IPS-18c (cell line): Measurements from ENCODE around the gene LDLRAD3.
A peak's percentile ranks its signal among the peaks of the same experiment; 100 is the strongest.

Experiments used
- H3K4me3 ChIP-seq: 2 replicates; pipeline ENCODE4 v1.7.0; 2013; ENCODE audit warnings: low read depth, mild to moderate bottlenecking, low read length, moderate library complexity; ENCODE audit not compliant: insufficient read depth
- H3K9me3 ChIP-seq: one replicate; pipeline ENCODE4 v1.6.1; 2013; ENCODE audit warnings: mild to moderate bottlenecking, low read length, moderate library complexity; ENCODE audit not compliant: control insufficient read depth, insufficient read depth

LDLRAD3 gene

DNA sequence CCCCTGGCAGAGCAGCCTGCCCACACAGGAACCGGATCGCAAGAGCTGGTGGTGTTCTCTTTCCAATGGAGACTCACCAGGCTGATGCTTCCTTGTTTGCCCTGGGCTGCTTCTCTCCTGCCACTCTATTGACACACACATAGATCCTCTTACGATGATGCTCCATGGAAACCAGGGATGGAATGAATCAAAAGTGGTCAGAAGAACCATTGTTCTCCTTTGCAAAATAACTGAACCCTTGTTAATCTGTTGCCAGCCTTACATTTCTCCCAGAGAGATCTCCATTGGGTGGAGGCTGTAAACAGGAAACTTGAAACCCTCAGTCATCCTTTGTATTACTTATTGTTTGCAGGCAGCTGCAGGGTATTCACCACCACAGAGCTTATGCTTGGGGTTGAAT lies 24.6 kb upstream of the LDLRAD3 start:
- H3K9me3 ChIP-seq: no peaks in the 10 kb centered on the region

DNA sequence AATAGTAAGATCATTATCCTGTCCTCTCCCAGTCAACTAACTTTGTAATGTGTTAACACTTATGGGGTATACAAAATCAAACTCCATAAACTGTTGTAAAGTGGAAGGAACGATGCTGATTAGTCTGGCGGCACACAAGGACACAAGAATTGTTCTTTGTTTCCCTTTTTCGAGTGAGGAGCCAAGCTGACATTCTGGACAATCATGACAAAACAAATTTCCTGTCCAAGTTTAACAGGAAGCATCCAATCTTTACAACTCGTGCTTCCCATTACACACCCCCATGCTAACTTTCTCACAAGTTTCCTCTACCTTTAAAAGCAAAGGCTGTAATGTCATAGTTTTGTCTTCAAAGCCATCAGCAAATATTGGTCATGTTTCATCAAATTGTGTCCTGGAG lies 20.4 kb upstream of the LDLRAD3 start:
- H3K4me3 ChIP-seq: no peak overlapping the region
- H3K9me3 ChIP-seq: no peaks in the 10 kb centered on the region

More for the DNA sequence above, 24.6 kb upstream of the LDLRAD3 start:
- H3K4me3 ChIP-seq: no peak overlapping the region

DNA sequence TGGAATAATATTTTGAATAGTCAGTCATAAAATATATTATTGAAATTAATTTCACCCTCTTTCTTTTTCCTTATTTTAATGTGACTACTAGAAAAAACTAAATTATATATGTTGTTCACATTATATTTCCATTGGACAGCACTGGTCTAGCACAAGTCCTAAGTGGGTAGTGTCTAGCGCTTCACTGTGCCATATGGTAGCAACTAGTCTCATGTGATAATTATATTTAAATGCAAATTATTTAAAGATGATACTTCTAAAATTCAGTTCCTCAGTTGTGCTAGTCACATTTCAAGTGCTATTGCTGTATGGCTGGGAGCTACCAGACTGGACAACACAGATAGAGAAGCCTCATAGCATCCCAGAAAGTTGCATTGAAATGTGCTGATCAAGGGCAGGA lies 19.1 kb upstream of the LDLRAD3 start:
- no peaks in the 10 kb centered on the region for H3K9me3 ChIP-seq
- H3K4me3 ChIP-seq: no peak overlapping the region

DNA sequence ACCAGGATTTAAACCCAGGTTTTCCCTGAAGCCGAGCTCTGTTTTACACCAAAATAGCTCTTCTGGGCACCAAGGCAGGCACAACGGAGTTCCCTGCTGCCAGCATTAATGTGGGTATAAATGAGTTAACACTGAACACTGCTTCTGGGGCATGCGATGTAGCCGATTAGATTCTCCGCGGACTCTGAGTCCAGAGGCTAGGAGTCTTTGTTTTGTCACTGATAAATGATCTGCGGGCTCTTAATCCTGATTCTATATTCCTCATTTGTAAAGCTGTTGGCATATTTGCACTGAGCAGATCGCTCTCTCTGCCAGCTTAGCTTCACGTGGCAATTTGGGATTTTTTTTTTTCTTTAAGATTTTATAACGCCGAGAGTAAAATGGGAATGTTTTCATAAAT lies 16.8 kb upstream of the LDLRAD3 start:
- Histone ChIP-seq H3K4me3 (no peak overlapping the region), H3K9me3 (no peaks in the 10 kb centered on the region)

DNA sequence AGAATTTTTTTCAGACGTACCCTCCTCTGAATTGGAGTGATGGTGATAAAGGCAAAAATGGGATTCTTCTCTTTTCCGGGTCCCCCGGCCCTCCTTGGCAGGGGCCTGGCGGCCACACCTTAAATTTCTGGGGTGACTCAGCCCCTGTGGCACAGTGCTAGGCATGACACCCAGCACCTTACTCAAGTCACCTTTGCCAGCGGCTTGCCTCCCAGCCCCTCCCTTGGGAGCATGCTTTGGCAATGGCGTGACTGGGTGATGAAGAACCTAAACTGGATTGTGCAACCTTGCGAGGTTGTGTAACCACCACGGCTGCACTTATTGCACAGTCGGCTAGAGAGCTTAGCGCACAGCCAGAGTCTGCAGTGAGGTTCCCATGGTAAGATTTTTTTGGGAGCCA lies 16.2 kb upstream of the LDLRAD3 start:
- H3K4me3 ChIP-seq: no peak overlapping the region
- no peaks in the 10 kb centered on the region for H3K9me3 ChIP-seq

DNA sequence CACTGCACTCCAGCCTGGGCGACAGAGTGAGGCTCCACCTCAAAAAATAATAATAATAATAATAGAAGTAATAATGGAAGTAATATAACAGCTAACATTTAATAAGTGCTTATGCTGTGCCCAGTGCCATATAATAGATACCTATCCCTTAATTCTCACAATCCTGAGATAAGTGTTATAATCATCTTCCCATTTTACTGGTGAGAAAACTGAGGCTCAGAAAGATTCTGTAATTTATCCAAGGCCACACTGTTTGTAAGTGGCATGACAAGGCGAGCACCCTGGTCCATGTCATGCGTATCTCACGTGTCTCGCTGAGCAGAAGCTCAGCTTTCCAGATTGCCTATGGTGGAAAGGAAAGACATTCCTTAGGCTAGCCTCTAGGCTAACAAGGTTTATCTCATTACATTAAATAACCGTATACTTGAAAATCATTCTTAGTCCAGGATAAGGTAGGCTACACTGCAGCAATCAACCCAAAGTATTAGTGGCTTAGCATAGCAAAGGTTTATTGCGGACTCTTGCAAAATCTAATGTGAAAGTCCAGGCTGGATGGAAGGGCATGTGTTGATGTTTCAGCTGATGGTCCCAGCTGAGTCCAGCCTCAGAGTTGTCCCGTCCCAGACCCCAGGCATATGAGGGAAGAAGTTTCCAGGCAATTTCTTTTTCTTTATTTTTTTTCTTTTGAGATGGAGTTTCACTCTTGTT lies 15.0 kb upstream of the LDLRAD3 start:
- no peak overlapping the region for H3K4me3 ChIP-seq
- H3K9me3 ChIP-seq: no peaks in the 10 kb centered on the region

DNA sequence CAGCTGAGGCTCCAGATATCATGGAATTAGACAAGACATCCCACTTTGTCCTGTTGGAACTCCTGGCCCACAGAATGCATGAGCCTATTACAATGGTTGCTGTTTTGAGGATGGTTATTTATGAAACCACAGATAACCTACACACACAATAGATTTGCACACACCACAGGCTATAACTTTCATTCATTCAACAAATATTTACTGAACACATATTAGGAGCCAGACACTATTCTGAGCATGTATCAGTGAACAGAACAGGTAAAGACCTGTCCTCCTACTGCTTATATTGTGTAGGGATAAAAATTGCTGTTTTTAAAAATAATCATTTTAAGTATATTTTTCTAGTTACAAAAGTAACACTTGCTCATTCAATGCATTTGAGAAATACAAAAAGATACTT lies 13.4 kb upstream of the LDLRAD3 start:
- Histone ChIP-seq H3K9me3 (no peaks in the 10 kb centered on the region), H3K4me3 (no peak overlapping the region)

DNA sequence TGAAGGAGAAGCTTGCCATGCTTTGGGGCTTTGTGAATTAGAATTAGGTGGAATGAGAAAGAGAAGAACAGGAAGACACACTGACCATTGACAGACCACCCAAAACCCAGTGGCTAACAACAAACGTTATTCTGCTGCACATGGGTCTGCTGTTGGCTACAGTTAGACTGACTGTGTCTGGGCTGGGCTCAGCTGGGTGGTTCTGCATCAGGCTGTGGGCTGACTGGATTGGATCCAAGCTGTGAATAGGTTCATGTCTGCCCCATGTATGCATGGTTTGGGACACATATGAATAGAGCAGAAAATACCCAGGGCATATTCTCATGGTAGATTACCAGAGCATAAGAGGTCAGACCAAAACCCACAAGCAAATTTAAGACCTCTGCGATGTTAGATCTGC lies 11.7 kb upstream of the LDLRAD3 start:
- Histone ChIP-seq H3K9me3 (no peaks in the 10 kb centered on the region), H3K4me3 (no peak overlapping the region)

DNA sequence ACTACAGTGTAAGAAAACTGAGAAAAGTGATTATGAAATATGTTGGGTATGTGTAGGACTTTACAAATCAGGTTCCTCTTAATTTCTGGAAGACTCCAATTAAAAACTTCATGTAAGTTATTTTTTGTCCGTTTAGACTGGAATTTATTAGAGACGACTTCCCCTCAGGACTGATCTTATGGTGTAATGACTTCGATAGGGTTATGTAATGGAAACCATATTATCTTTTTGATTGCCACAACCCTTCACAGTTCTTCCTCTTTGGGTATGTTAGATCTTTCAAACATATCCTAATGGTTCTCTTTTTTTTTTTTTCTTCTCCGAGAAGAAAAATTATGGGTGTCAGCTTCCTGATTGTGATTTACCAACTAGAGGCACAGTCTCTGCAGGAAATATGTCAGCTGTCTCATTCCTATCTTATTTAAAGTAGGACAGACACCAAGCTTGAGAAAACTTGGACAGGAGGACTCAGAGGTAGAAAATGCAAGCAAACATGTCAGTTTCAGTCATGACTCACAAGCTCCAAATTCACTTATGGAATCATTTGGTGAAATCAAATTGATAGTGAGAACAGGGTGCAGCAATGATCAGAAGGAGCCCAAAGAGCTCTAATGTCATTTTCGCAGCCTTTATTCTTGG lies 11.1 kb upstream of the LDLRAD3 start:
- no peaks in the 10 kb centered on the region for H3K9me3 ChIP-seq

DNA sequence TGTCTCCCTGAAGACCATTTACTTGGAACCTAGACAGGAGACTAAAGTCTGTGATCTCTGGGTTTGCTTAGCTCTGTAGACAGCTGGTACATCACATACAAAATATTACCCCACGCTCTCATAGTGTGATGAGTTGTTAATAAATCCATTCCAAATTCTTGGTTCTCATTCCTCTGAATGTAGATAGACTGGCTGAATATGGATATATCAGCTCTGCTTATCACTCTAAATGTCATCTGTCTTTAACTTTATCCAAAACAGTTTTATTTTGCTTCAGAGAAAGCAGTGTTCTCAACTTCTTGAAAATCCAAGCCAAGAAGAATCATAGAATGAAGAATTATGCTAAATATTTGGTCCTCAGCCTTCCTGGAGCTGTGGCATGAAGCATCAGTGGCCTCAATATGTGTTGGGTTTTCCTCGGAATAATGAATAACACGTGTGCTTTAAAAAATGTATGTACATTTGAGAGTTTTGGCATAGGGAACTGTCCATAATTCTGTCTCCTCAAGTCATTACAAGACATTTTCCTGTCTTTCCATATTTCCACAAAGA lies 10.5 kb upstream of the LDLRAD3 start:
- Histone ChIP-seq H3K4me3 (no peak overlapping the region), H3K9me3 (no peaks in the 10 kb centered on the region)

More for the DNA sequence above, 11.1 kb upstream of the LDLRAD3 start:
- no peak overlapping the region for H3K4me3 ChIP-seq

DNA sequence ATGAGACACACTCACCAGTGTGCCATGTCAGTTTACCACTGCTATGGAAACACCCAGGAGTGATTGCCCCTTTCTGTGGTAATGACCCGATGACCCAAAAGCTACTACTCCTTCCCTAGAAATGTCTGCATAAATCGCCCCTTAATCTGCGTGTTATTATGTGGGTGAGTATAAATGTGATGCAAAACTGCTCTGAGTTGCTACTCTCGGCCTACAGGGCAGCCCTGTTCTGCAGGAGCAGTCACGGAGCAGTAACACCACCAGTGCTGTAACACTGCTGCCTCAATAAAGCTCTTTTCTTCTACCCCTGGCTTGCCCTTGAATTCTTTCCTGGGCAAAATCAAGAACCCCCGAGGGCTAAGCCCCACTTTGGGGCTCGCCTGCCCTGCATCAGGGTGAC lies 9.6 kb upstream of the LDLRAD3 start:
- no peak overlapping the region for H3K4me3 ChIP-seq

DNA sequence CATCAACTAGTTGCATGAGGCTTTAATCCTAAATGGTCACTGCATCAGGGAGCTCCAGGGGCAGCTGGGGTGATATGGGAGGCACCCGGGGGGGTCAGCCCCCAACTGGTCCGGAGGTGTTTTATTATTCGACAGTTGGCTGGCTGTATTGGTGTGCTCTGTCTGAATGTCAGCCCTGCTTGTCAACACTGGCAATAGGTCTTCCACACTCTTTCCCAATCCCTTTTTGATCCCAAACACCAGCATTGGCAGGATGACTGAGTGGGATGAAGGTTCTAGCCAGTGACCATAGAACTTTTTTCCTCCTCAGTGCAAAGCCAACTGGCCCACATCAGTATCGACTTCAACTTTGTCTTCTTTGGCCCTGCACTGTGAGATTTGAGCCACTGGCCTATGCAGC lies 8.9 kb upstream of the LDLRAD3 start:
- Histone ChIP-seq H3K4me3 (no peak overlapping the region), H3K9me3 (no peaks in the 10 kb centered on the region)

More for the DNA sequence above, 9.6 kb upstream of the LDLRAD3 start:
- no peaks in the 10 kb centered on the region for H3K9me3 ChIP-seq

DNA sequence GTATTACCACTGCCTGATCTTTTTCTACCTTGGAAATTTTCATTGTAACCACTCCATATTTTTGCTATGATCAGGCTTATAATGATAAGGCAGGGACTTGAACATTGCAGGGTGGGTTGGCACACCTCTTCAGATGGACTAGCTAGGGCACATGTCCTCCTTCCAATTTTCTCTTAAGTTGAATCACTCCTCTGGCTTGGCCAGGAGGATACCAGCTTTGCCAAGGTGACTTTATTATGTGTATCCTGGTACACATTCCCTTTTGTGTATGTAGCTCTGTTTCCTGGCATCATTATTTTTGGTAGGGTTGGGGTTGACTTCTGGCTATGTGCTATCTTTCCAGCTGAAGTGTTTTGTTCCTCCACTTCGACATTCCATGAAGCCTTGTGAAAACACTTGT lies 8.5 kb upstream of the LDLRAD3 start:
- H3K9me3 ChIP-seq: no peaks in the 10 kb centered on the region
- no peak overlapping the region for H3K4me3 ChIP-seq

DNA sequence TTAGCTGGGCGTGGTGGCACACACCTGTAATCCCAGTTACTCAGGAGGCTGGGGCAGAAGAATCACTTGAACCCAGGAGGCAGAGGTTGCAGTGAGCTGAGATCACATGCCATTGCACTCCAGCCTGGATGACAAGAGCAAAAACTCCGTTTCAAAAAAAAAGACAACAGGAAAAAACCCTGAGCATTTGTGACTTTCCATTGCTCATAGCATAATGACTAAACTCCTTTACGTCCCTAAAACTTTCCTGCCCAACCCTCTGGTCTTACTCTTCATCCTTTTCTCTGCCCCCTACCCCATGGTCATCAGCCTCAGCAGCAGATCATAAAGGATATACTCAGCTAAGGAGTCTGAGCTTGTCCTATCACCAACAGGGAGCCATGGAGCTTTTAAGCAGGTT lies 6.8 kb upstream of the LDLRAD3 start:
- H3K9me3 ChIP-seq: no peaks in the 10 kb centered on the region
- no peak overlapping the region for H3K4me3 ChIP-seq

DNA sequence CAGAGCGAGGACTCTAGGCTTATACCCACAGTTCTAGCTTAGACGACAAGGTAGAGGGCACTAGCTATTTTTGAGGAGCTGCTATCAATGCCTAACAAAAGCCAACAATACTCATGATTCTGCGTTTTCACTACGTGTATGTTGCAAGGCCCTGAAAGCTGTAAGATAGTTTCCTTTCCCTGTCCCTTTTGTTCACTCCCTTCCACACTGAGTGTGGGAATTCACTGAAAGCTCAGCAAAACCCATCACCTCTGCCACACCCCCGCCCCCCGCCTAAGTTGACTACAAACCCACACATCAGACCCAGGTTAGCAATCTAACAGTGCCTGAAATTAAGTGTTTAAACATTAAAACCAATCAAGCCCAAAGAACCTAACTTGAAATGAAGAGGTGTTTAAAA lies 6.2 kb upstream of the LDLRAD3 start:
- Histone ChIP-seq H3K4me3 (no peak overlapping the region), H3K9me3 (no peaks in the 10 kb centered on the region)

DNA sequence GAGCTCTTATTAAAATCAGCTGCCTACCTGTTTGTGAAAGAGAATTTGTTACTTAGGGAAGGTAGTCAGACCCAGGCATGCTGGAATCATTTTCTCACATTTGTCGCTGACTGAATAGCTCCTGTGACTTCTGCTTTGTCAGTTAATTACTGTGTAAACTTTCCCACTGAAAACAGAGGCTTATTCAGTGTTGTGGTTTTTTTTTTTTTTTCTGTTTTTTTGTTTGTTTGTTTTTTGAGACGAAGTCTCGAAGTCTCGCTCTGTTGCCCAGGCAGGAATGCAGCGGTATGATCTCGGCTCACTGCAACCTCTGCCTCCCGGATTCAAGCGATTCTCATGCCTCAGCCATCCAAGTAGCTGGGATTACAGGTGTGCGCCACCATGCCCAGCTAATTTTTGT lies 5.6 kb upstream of the LDLRAD3 start:
- no peak overlapping the region for H3K4me3 ChIP-seq
- no peaks in the 10 kb centered on the region for H3K9me3 ChIP-seq

DNA sequence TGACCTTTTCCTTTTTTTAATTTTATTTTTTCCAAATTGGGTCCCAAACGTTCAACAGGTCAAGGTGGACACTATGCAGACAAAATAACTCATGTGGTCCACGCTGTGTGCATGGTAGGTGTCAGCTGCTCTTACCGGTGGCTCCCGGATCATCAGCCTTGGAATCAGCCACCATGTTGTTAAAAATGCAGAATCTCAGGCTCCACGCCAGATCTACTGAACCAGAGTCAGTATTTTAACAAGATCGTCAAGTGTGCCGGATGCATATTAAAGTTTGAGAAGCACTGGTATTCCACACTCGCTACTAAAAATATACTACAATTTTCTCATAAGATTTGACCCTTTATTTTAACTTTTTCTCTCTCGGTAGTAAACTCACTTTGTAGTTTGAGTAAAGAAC lies 553 bp upstream of the LDLRAD3 start:
- H3K9me3 ChIP-seq: no peaks in the 10 kb centered on the region
- peak overlapping the region; percentile 64; the same call in 1 of the 2 replicates for H3K4me3 ChIP-seq

DNA sequence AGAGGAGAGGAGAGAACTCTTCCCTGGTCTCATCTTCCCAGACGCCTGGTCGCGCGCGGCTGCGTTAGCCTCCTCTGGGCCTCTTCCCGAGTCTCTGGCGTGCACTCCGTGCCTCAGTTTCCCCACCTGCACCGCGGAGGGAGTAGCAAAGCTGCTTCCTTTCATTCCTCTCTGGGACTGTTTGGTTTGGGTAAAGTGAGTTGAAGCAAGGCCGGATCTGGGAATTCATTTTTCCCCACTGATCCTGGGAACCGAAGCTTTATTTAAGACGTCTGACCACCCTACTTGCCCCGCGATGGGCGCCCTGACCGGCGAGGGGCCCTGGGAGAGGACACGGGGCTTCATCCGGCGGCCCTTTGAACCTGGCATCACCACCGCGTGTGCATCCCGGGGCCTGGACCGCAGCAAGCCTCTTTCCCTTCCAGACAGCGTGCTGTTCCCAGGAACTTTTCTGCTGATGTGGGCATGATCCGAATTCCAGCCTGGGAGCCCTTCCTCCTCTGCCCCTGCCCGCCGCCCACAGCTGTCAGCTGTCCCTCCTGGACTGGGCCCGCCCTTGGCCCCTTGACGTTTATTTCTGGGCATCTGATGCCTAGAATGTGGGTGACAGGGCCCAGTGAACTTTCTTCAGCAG lies 758 bp downstream of the LDLRAD3 start:
- H3K9me3 ChIP-seq: no peaks in the 10 kb centered on the region
- peak overlapping the region; percentile 78 for H3K4me3 ChIP-seq
